Gastrocnemius medialis (tissue), 4 donors: ENCODE data around the gene KBTBD6.

Experiments
- CTCF ChIP-seq, 5 experiments: fragments of 450-650 bp in 3 of 5; fragments of 200-600 bp in 2 of 5; sonication (generic) in 2 of 5; IDR thresholded peaks in 4 of 5; conservative IDR thresholded peaks in 1 of 5; 1 replicate in 4 of 5; 2 replicates in 1 of 5; pipeline ENCODE4 v1.5.1; 2016 to 2019; ENCODE audit warnings: antibody characterized with exemption in 5 of 5, mild to moderate bottlenecking in 3 of 5, moderate library complexity in 3 of 5
- POLR2A ChIP-seq, 2 donors: fragments of 450-650 bp; IDR thresholded peaks; one replicate each; pipeline ENCODE4 v1.6.1; 2017; ENCODE audit warnings: antibody characterized with exemption in 2 of 2, mild to moderate bottlenecking in 2 of 2, moderate library complexity in 2 of 2

- TF ChIP-seq CTCF (IDR thresholded peaks at IDR 0.05 in 4 of 5, conservative IDR thresholded peaks at IDR 0.05 in 1 of 5) (no peak), POLR2A (IDR thresholded peaks at IDR 0.05) (no peak)
Measured at GRCh38 chr13:41145136-41145908, 12.7 kb upstream of the KBTBD6 start.
